Measurements from ENCODE around the gene WDFY4. TPM values are rescaled to one million over a fixed set of nuclear protein-coding genes. Genes with fewer than 3 reads are reported as not detected.

WDFY4 gene
- total and polyA plus RNA-seq, 2 of the 13 experiments (the other 11 are each of a cell fraction or from before 2014, with no cell fraction given), result not detected

- TF ChIP-seq ZNF17 (CRISPR knock-in tag; IDR thresholded peaks at IDR 0.05), result no peak
- no peak for TF ChIP-seq ZNF263 (CRISPR knock-in tag; IDR thresholded peaks at IDR 0.05)
- no peak for TF ChIP-seq ISL2 (CRISPR knock-in tag; IDR thresholded peaks at IDR 0.05)
These were observed 33.4 kb upstream of the WDFY4 start (continued) for GRCh38 chr10:48651293-48651692.

GRCh38 chr10:48651839-48652238, 32.8 kb upstream of the WDFY4 start:
- CTCF ChIA-PET (ENCODE audit: low intra/inter-chr PET ratio, low total read pairs), result no interaction called here
- no TSS peak for BruUV-seq (replicated peaks)
- Histone ChIP-seq H2AFZ (ENCODE audit: low read length) (no peak overlapping the region), H3K9ac (ENCODE audit: insufficient read depth, low read depth, low read length) (no peak overlapping the region), H3K4me1 (ENCODE audit: insufficient read depth, low read length) (peaks cover 14% of the 10 kb centered on the region), H3K27ac (ENCODE audit: extremely low read length, insufficient read depth, low read length) (no peak overlapping the region), H4K20me1 (ENCODE audit: insufficient read depth, low read length) (no peaks in the 10 kb centered on the region), H3K4me3 (replicated peaks in 1 of 3; ENCODE audit: insufficient read depth in 1 of 3, low read depth in 2 of 3, low read length in 3 of 3) (no peak overlapping the region), H3K27me3 (ENCODE audit: control insufficient read depth in 1 of 2, insufficient read depth in 2 of 2, low read length in 2 of 2) (peaks cover 4 to 24% of the 10 kb centered on the region in 2 experiments; a peak in 4 of 5 replicates), H3K9me3 (ENCODE audit: low read length) (no peaks in the 10 kb centered on the region), H3K79me2 (ENCODE audit: insufficient read depth, low read length) (no peaks in the 10 kb centered on the region), H3K36me3 (replicated peaks in 1 of 2; ENCODE audit: control insufficient read depth in 1 of 2, insufficient read depth in 2 of 2, low read length in 2 of 2) (no peaks in the 10 kb centered on the region), H3K4me2 (ENCODE audit: low read depth, low read length) (no peak overlapping the region)
- intact Hi-C loops (cut with micrococcal nuclease; ENCODE audit: unreplicated experiment) (no loop called here), in situ Hi-C loops (cut with HindIII; ENCODE audit: extremely low pct_ligation_motif_present, low pct_unique_long_range_greater_than_20kb) (loop anchor here (10.0 to 25.0 kb wide), 3 partner anchors 290 to 863 kb away; no protein-coding TSS in a partner anchor)
- whole genome bisulfite sequencing (ENCODE audit: low lambda C conversion rate), result 13% methylated on average over 2 of the region's 4 CpGs
- no peak for TF ChIP-seq ELF1 (CRISPR knock-in tag; IDR thresholded peaks at IDR 0.05)
- TF ChIP-seq CEBPG (CRISPR knock-in tag; IDR thresholded peaks at IDR 0.05), result no peak
- TF ChIP-seq KLF11 (CRISPR knock-in tag; IDR thresholded peaks at IDR 0.05), result no peak
- TF ChIP-seq NR3C1 (CRISPR knock-in tag; IDR thresholded peaks at IDR 0.05), result no peak
- no peak for TF ChIP-seq TRIM22 (IDR thresholded peaks at IDR 0.05)
- TF ChIP-seq MZF1 (CRISPR knock-in tag; IDR thresholded peaks at IDR 0.05; ENCODE audit: borderline replicate concordance), result no peak
- TF ChIP-seq SMARCC2 (IDR thresholded peaks at IDR 0.05), result no peak
- TF ChIP-seq GZF1 (CRISPR knock-in tag; IDR thresholded peaks at IDR 0.05), result no peak
- TF ChIP-seq ERF (CRISPR knock-in tag; IDR thresholded peaks at IDR 0.05), result no peak
- FAIRE-seq (no peak), ATAC-seq (no peak), DNase-seq (ENCODE audit: low spot score) (no peak)
- POLR2A ChIA-PET, result no interaction called here

Data from HepG2 (cell line).